Activated CD4-positive, alpha-beta T cell treated with anti-CD3 and anti-CD28 coated beads, Interleukin-2, amount 10 ng/mL, durations not matched to agents 24 days and 14 days (primary cell): ENCODE data around the gene SEC14L2. TPM values are rescaled to one million over a fixed set of nuclear protein-coding genes. Genes with fewer than 3 reads are reported as not detected.

Experiments used
- DNase-seq: peaks from one replicate; pipeline ENCODE4 v3.0.0; 2022
- H3K27ac Mint-ChIP-seq: one replicate; pipeline ENCODE4 v1.8.0; 2022; ENCODE audit warnings: mild to moderate bottlenecking, mixed read lengths
- H3K27me3 Mint-ChIP-seq: one replicate; pipeline ENCODE4 v1.8.0; 2022; ENCODE audit warnings: mixed read lengths
- H3K36me3 Mint-ChIP-seq: one replicate; pipeline ENCODE4 v1.8.0; 2022; ENCODE audit warnings: low read depth, mild to moderate bottlenecking, mixed read lengths
- H3K4me1 Mint-ChIP-seq: one replicate; pipeline ENCODE4 v1.8.0; 2021; ENCODE audit warnings: mixed read lengths
- H3K4me3 Mint-ChIP-seq: one replicate; pipeline ENCODE4 v1.8.0; 2022; ENCODE audit warnings: mild to moderate bottlenecking, moderate library complexity, mixed read lengths
- H3K9me3 Mint-ChIP-seq: one replicate; pipeline ENCODE4 v1.8.0; 2021; ENCODE audit warnings: mixed read lengths
- intact Hi-C: fragments of 100-400 bp; cut with micrococcal nuclease; formaldehyde crosslinking; loops from one replicate; pipeline ENCODE4 v1.15.1; 2023
- total RNA-seq: library from RNA; stranded (reverse); gene quantifications from 2 replicates; pipeline ENCODE4 v1.2.3, GENCODE V29; 2022

SEC14L2 gene
- total RNA-seq, 1 donor from 2014 or later = 26.7 TPM

DNA sequence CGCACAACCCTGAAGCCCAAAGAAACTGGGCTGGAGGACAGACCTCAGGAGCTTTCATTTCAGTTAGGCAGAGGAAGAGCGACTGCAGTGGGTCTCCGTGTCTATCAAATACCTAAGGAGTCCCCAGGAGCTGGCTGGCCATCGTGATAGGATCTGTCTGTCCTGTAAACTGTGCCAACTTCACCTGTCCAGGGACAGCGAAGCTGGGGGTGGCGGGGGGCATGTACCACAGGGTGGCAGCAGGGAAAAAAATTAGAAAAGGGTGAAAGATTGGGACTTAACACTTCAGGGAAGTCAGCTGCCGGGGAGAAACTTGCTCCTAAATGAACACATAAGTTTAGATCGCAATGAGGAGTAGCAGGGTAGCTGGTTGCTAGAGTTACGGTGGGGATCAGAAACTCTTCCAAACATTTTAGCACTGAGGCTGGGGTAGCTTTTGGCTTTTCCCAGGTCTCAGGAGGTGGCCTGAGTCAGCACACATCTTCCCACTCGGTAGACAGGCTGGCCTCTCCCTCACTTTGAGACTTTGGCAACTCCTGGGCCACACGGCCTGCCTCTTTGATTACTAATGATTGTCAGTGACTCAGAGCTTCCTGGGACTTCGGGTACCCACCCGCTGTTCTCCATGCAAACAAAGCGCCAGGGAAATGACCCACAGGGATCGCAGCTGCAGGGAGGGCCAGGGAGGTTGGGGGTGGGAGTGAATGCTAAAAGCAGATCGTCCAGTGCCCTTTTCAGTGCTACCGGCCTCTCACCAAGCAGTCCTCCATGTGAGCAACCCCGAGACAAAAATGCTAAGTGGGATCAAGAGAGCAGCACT lies 25.9 kb downstream of the SEC14L2 start:
- H3K9me3 Mint-ChIP-seq = no peaks in the 10 kb centered on the region
- DNase-seq = no peak
- H3K36me3 Mint-ChIP-seq = peaks cover 63% of the 10 kb centered on the region
- intact Hi-C loops = loop anchor here (1.0 to 10.0 kb wide), 6 partner anchors 170 to 1072 kb away; partner anchors contain the start of genes MORC2, NF2, SFI1 and TUG1
- peaks cover 60% of the 10 kb centered on the region for H3K4me1 Mint-ChIP-seq
- H3K27me3 Mint-ChIP-seq = no peaks in the 10 kb centered on the region
- peak overlapping the region; percentile 99 for H3K27ac Mint-ChIP-seq
- peak overlapping the region; percentile 99 for H3K4me3 Mint-ChIP-seq

DNA sequence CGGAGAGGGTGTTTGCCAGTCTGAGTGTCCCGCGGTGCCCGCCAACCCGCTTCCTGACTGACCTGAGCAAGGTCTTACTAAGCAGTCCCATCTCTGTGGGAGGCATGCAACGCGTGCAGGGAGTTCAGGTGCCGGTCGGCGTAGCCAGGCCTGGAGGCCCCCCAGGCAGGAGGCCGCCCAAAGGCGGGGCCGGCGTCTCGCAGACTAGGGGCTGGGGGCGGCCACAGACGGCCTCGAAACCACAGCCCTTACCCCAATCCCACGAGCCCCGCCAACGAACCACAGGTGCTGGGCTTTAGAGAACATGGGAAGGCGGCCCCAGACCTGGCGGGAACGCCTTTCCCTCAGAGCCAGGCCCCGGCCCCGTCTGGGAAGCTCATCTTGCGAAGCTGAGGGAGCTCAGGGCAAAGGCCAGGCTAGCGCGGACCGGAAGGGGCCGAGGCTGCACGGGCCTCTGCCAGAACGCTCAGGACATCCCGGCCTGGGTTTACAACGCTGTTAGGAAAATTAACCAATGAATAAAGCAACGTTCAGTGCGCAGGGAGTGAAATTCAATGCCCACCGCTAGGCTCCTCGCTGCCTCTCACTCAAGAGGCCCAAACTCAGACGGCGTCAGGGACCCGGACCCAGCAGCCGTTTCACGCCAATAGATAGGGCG lies 26.6 kb downstream of the SEC14L2 start:
- Mint-ChIP-seq H3K36me3 (peaks cover 61% of the 10 kb centered on the region), H3K27me3 (no peaks in the 10 kb centered on the region), H3K4me3 (peak overlapping the region; percentile 99), H3K27ac (peak overlapping the region; percentile 99), H3K4me1 (peaks cover 62% of the 10 kb centered on the region), H3K9me3 (no peaks in the 10 kb centered on the region)
- no peak for DNase-seq
- intact Hi-C loops = loop anchor here (1.0 to 10.0 kb wide), 6 partner anchors 169 to 1071 kb away; partner anchors contain the start of genes MORC2, NF2, SFI1 and TUG1

DNA sequence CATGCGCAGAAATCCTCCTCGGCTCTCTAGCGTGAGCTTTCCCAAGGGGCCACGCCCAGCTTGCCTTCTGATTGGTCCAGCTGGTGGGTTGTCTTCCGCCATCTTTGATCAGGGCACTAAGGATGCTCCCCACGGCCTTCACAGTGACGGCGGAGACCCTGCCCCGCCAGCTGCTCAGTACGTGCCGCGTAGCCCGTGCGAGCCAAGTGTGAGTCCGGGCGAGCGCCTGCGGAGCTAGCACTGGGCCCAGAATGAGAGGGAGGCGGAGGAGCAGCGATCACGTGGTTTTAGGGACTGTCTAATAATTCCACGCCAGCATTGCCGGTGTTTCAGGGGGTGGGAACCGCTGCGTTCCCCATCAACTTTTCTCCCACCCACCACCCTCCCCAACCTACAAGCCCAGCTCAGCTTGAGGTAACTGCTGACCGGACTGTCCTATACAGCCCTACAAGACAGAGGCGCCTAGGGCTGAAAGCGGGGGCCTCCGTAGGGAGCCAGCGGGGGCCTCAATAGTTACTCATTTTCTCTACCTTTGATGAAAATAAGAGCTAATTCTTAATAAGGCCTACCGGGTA lies 27.2 kb downstream of the SEC14L2 start:
- H3K4me1 Mint-ChIP-seq = peaks cover 62% of the 10 kb centered on the region
- peak; percentile 99 for DNase-seq
- intact Hi-C loops = loop anchor here (1.0 to 10.0 kb wide), 11 partner anchors 27 to 1071 kb away; partner anchors contain the start of genes MORC2, NF2, SEC14L2 and SF3A1
- no peaks in the 10 kb centered on the region for H3K9me3 Mint-ChIP-seq
- H3K4me3 Mint-ChIP-seq = peak overlapping the region; percentile 99
- H3K27ac Mint-ChIP-seq = peak overlapping the region; percentile 99
- H3K27me3 Mint-ChIP-seq = no peaks in the 10 kb centered on the region
- peaks cover 60% of the 10 kb centered on the region for H3K36me3 Mint-ChIP-seq

DNA sequence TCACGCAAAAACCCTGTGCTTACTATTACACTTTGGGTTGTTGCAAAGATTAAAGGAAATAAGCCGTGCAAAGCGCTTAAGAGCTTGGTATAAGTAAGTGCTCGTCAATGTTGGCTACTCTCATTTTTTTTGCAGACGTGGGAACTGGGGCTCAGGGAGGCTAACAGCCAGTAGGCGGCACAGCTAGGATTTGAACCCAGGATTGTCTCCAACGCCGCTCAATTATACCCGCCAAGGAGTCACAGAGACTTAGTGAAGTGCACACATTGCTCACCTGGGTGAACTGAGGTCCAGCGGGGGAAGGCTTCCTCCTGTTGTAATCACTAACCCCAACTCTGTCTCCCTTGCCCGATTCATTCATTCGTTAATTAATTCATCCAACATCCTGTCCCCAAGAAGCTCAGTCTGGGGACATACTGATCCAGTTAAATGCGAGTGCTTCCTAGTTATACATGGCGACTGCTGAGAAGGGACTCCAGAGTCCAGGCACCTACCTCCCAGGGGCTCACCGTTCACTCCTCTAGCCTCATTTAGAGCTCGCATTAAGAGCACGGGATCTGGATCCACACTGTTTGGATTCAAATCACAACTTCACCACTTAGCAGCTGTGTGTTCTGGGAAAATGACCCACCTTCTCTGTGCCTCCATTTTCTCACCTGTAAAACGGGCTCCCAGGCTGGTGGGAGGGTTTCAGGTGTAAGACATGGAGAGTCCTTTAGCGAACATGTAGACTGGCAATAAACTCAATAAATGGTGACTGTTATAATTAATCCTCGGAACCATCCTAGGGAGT lies 27.9 kb downstream of the SEC14L2 start:
- Mint-ChIP-seq H3K36me3 (peaks cover 58% of the 10 kb centered on the region), H3K27me3 (no peaks in the 10 kb centered on the region), H3K4me3 (peak overlapping the region; percentile 99), H3K4me1 (peaks cover 59% of the 10 kb centered on the region), H3K9me3 (no peaks in the 10 kb centered on the region), H3K27ac (peak overlapping the region; percentile 99)
- peak; percentile 80 for DNase-seq
- intact Hi-C loops = loop anchor here (1.0 to 10.0 kb wide), 10 partner anchors 27 to 1070 kb away; partner anchors contain the start of genes MORC2, NF2, SEC14L2 and SF3A1

DNA sequence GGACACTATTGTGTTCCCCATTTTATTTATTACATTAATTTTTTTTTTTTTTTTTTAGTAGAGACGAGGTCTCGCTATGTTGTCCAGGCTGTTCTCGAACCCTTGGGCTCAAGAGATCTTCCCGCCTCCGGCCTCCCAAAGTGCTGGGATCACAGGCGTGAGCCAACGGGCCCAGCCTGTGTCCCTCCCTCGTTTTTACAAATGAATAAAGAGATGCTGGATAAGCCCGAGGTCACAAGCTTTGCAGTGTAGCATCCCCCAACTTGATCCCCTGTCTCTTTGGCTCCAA lies 28.5 kb downstream of the SEC14L2 start:
- intact Hi-C loops = loop anchor here (2.0 to 10.0 kb wide), 5 partner anchors 60 to 1070 kb away; partner anchors contain the start of genes NF2, SFI1, UQCR10 and ZMAT5
- H3K4me1 Mint-ChIP-seq = peaks cover 56% of the 10 kb centered on the region
- no peak for DNase-seq
- peak overlapping the region; percentile 99 for H3K4me3 Mint-ChIP-seq
- H3K9me3 Mint-ChIP-seq = no peaks in the 10 kb centered on the region
- H3K27me3 Mint-ChIP-seq = no peaks in the 10 kb centered on the region
- peak overlapping the region; percentile 98 for H3K27ac Mint-ChIP-seq
- peaks cover 55% of the 10 kb centered on the region for H3K36me3 Mint-ChIP-seq

DNA sequence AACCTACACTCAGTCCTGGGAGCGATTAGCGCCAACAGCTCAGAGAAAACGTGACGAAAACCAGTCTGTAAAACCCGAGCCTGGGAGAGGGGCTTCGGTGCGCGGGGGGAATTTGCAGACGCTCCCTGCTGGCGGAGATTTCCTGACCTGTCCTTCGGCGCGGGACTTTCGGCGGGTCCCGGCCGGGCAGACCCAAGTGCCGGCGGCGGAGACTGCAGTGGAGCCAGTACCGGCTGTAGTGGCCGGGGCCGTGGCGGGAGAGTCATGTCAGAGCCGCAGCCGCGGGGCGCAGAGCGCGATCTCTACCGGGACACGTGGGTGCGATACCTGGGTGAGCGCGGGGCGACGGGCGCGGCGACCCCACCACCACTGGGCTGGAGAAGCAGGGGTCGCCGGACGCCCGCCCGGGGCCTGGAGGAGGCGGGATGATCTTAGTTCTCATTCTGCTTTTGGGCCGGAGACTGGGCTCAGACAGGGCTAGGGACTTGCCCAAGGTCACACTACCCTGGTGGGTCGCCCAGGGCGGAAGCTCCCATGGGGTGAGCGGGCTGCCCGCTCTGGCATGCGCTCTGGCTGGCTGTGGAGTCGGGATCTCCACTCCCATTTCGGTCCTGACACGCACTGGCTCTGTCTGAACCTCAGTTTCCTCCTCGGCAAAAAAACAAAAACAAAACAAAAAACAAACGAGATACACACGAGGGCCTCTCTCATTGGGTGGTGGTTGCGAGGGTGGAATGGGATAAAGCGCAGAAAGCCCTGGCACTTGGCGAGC lies 29.0 kb downstream of the SEC14L2 start, which contains the start of gene MTFP1:
TSS of gene MTFP1 (plus strand) at position 153 of the 772 bp plus-strand sequence. CDS start at position 265, 112 bp downstream.
- H3K9me3 Mint-ChIP-seq = no peaks in the 10 kb centered on the region
- peak within 1 kb of the TSS; percentile 99 for H3K4me3 Mint-ChIP-seq
- H3K4me1 Mint-ChIP-seq = peaks cover 51% of the 10 kb centered on the region
- peak; percentile 86 for DNase-seq
- intact Hi-C loops = loop anchor here (1.0 to 10.0 kb wide), 9 partner anchors 9 to 1069 kb away; partner anchors contain the start of genes NF2, SFI1, UQCR10 and ZMAT5
- H3K36me3 Mint-ChIP-seq = peaks cover 50% of the 10 kb centered on the region
- peak within 1 kb of the TSS; percentile 99 for H3K27ac Mint-ChIP-seq
- no peaks in the 10 kb centered on the region for H3K27me3 Mint-ChIP-seq

DNA sequence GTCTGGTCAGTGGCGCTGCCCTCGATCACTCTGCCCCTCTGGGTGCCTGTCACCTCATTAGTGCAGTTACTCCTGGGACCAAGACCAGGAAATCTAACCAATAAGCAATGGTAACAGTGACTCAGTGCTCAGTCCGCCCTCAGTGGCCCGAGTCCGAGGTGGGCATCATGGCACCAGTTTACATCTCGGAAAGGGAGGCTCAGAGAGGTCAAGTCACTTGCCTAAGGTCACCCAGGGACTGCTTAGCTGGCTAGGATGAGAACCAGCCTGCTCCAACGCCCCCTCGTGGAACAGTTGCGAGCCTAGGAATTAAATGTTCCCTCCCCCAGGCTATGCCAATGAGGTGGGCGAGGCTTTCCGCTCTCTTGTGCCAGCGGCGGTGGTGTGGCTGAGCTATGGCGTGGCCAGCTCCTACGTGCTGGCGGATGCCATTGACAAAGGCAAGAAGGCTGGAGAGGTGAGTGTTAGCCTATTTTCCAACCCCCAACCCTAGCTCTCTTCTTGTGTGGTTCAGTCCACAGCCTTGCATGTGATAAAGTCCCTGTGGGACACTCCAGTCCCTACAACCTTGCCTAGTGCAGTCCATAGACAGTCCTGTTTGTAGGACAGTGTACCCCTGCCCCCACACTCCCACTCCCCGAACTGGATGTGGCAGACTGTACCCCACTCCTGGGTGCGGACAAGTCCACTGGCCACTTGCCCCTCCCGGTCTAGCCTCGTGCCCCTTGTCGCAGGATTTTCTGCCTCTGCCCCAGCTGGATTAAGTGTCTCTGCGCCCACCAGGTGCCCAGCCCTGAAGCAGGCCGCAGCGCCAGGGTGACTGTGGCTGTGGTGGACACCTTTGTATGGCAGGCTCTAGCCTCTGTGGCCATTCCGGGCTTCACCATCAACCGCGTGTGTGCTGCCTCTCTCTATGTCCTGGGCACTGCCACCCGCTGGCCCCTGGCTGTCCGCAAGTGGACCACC lies 29.9 kb downstream of the SEC14L2 start:
- DNase-seq = peak; percentile 95
- H3K9me3 Mint-ChIP-seq = no peaks in the 10 kb centered on the region
- no peaks in the 10 kb centered on the region for H3K27me3 Mint-ChIP-seq
- peaks cover 43% of the 10 kb centered on the region for H3K4me1 Mint-ChIP-seq
- peak overlapping the region; percentile 99 for H3K4me3 Mint-ChIP-seq
- H3K27ac Mint-ChIP-seq = peak overlapping the region; percentile 98
- peaks cover 45% of the 10 kb centered on the region for H3K36me3 Mint-ChIP-seq
- intact Hi-C loops = loop anchor here (1.0 to 10.0 kb wide), 8 partner anchors 9 to 1068 kb away; partner anchors contain the start of genes NF2, SFI1, UQCR10 and ZMAT5

DNA sequence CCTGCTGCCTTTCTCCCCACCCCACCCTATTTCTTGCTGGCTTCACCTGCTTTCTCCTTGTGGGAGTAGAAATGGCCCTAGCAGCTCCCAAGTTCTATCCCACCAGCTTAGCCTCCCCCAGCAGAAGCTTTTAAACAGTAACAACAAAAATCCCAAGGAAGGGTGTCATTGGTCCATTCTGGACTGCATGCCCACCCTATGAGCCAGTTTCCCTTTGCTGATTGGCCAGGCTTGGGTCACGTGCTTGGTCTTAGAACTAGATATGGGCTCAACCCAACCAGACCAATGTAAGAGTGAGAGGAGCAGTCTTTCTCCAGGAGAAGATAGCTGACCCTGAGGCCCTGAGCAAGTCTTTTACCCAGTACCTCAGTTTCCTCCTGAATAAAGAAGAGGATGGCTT lies 31.1 kb downstream of the SEC14L2 start:
- DNase-seq = no peak
- no peak overlapping the region for H3K27ac Mint-ChIP-seq
- H3K9me3 Mint-ChIP-seq = no peaks in the 10 kb centered on the region
- peaks cover 33% of the 10 kb centered on the region for H3K36me3 Mint-ChIP-seq
- no peaks in the 10 kb centered on the region for H3K27me3 Mint-ChIP-seq
- no peak overlapping the region for H3K4me3 Mint-ChIP-seq
- intact Hi-C loops = loop anchor here (2.0 to 10.0 kb wide), 5 partner anchors 15 to 1067 kb away; partner anchors contain the start of genes NF2, SFI1, UQCR10 and ZMAT5
- H3K4me1 Mint-ChIP-seq = peaks cover 32% of the 10 kb centered on the region

DNA sequence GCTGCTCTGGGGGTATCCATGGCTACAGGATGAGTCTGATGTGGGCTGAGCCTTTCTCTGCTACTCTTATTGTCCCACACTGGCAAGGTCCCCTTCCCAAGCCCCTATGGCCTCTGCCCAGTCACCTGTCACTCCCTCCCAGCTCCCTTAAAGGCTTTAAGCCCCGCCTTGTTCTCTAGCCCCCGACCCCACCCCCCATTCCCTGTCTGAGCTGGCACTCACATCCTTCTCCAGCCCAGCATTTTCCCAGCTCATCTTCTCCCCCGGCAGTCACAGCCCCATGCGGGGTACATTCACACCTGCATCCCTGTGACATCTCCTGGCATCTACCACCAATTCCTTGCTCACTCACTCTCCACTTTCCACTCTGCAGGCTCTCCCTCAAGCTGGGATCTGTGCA lies 33.1 kb downstream of the SEC14L2 start:
- Mint-ChIP-seq H3K4me1 (peaks cover 30% of the 10 kb centered on the region), H3K9me3 (peaks cover 4% of the 10 kb centered on the region), H3K27me3 (no peaks in the 10 kb centered on the region), H3K27ac (no peak overlapping the region), H3K36me3 (peaks cover 37% of the 10 kb centered on the region), H3K4me3 (no peak overlapping the region)
- intact Hi-C loops = loop anchor here (10.0 kb wide), 4 partner anchors 235 to 1065 kb away; partner anchors contain the start of genes NF2, SFI1, UQCR10 and ZMAT5
- DNase-seq = no peak

DNA sequence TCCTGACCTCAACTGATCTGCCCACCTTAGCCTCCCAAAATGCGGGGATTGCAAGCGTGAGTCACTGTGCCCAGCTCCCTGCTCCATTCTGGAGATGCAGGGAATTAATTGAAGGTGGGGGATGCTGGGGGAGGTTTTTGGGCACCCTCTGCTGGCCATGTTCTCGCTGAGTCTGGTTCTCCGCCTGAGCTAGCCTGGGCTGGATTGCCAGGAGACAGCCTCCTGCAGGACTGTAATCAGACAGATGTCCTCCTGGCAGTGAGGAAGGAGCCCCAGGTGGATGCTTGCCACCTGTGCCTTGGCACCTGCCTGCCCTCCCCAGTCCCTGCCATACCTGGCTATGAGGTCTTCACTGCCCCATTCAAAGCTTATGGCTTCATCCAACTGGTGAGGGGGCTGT lies 34.1 kb downstream of the SEC14L2 start:
- H3K27ac Mint-ChIP-seq = no peak overlapping the region
- no peak overlapping the region for H3K4me3 Mint-ChIP-seq
- H3K27me3 Mint-ChIP-seq = no peaks in the 10 kb centered on the region
- intact Hi-C loops = no loop called here
- H3K9me3 Mint-ChIP-seq = peaks cover 14% of the 10 kb centered on the region
- H3K36me3 Mint-ChIP-seq = peaks cover 43% of the 10 kb centered on the region
- no peak for DNase-seq
- H3K4me1 Mint-ChIP-seq = peaks cover 36% of the 10 kb centered on the region

DNA sequence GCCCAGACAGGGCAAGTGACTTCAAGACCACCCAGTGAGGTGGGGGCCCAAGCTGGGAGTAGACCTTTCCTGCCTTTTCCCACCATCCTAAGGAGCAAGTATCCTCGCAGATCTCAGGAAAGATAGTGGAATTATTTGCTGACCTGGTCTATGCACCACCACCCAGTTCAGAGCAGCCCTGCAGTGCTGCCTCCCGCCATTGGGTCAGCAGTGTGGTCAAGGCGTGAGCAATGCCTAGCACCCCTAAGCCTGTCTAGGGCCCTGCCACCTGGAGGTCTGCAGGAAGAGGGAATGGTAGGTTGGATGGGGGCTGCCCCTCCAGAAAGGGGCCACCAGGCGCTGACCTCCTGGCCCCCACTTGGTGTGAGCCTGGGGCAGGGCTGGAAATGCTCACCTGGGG lies 35.3 kb downstream of the SEC14L2 start:
- peaks cover 38% of the 10 kb centered on the region for H3K36me3 Mint-ChIP-seq
- peaks cover 25% of the 10 kb centered on the region for H3K4me1 Mint-ChIP-seq
- peaks cover 19% of the 10 kb centered on the region for H3K9me3 Mint-ChIP-seq
- intact Hi-C loops = no loop called here
- DNase-seq = no peak
- no peaks in the 10 kb centered on the region for H3K27me3 Mint-ChIP-seq
- H3K4me3 Mint-ChIP-seq = no peak overlapping the region
- H3K27ac Mint-ChIP-seq = no peak overlapping the region
